Neuron (in vitro differentiated cells): ENCODE data around the gene MYH11.

ENCODE experiments used
- H2AFZ ChIP-seq: one replicate; pipeline ENCODE4 v1.6.1; 2013; ENCODE audit warnings: low read depth, mild to moderate bottlenecking, inconsistent platforms, low read length, moderate library complexity
- H3K27me3 ChIP-seq: one replicate; pipeline ENCODE4 v1.6.1; 2013; ENCODE audit warnings: low read length; ENCODE audit not compliant: insufficient read depth
- H3K36me3 ChIP-seq: one replicate; pipeline ENCODE4 v1.6.1; 2013; ENCODE audit warnings: low read length; ENCODE audit not compliant: insufficient read depth
- H3K4me1 ChIP-seq: one replicate; pipeline ENCODE4 v1.6.1; 2013; ENCODE audit warnings: low read length; ENCODE audit not compliant: insufficient read depth
- H3K4me3 ChIP-seq: 2 replicates; pipeline ENCODE4 v1.5.1; 2013; ENCODE audit warnings: mild to moderate bottlenecking, low read length, moderate library complexity
- H3K9me3 ChIP-seq: one replicate; pipeline ENCODE4 v1.6.1; 2013; ENCODE audit warnings: low read length

The MYH11 gene

GRCh38 chr16:15771694-15772093 is 85.1 kb downstream of the MYH11 start:
- Histone ChIP-seq H2AFZ (no peak overlapping the region), H3K9me3 (no peaks in the 10 kb centered on the region), H3K4me3 (no peak overlapping the region), H3K4me1 (no peaks in the 10 kb centered on the region), H3K36me3 (no peaks in the 10 kb centered on the region), H3K27me3 (no peaks in the 10 kb centered on the region)

DNA sequence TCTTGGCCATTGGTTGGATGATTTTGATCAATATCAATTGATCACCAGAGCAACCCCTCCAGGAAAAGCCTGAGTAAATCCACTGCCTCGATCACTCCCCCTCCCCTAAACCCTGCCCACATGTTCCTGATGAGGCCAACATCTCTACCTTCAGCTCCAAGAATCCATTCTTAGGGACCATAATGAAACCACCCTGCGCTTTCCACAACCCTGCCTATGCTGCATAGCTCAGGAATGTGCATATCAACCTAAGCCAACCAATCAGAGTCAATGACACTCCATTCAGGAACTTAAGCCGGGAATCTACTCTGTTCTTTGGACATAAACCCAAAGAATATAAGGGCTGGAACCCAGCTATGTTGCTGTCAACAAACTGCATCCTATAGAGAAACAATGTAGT is 86.3 kb downstream of the MYH11 start:
- H2AFZ ChIP-seq = no peak overlapping the region
- no peaks in the 10 kb centered on the region for H3K27me3 ChIP-seq
- H3K4me3 ChIP-seq = no peak overlapping the region
- no peaks in the 10 kb centered on the region for H3K9me3 ChIP-seq
- H3K4me1 ChIP-seq = no peaks in the 10 kb centered on the region
- H3K36me3 ChIP-seq = no peaks in the 10 kb centered on the region

GRCh38 chr16:15770107-15770506 is 86.7 kb downstream of the MYH11 start:
- Histone ChIP-seq H3K9me3 (no peaks in the 10 kb centered on the region), H3K27me3 (no peaks in the 10 kb centered on the region), H3K4me1 (no peaks in the 10 kb centered on the region), H3K4me3 (no peak overlapping the region), H3K36me3 (no peaks in the 10 kb centered on the region), H2AFZ (no peak overlapping the region)

GRCh38 chr16:15769239-15769638 is 87.6 kb downstream of the MYH11 start:
- no peaks in the 10 kb centered on the region for H3K9me3 ChIP-seq
- no peaks in the 10 kb centered on the region for H3K4me1 ChIP-seq
- no peak overlapping the region for H2AFZ ChIP-seq
- H3K27me3 ChIP-seq = no peaks in the 10 kb centered on the region
- no peaks in the 10 kb centered on the region for H3K36me3 ChIP-seq
- H3K4me3 ChIP-seq = no peak overlapping the region

- Histone ChIP-seq H3K4me1 (no peaks in the 10 kb centered on the region), H3K4me3 (no peak overlapping the region), H2AFZ (no peak overlapping the region), H3K27me3 (no peaks in the 10 kb centered on the region), H3K9me3 (no peaks in the 10 kb centered on the region), H3K36me3 (no peaks in the 10 kb centered on the region)
Observed at GRCh38 chr16:15768201-15768600, 88.6 kb downstream of the MYH11 start.

- no peak overlapping the region for H2AFZ ChIP-seq
- H3K4me3 ChIP-seq = no peak overlapping the region
- no peaks in the 10 kb centered on the region for H3K4me1 ChIP-seq
- no peaks in the 10 kb centered on the region for H3K27me3 ChIP-seq
- no peaks in the 10 kb centered on the region for H3K36me3 ChIP-seq
- no peaks in the 10 kb centered on the region for H3K9me3 ChIP-seq
Observed at GRCh38 chr16:15766918-15767317, 89.9 kb downstream of the MYH11 start.

DNA sequence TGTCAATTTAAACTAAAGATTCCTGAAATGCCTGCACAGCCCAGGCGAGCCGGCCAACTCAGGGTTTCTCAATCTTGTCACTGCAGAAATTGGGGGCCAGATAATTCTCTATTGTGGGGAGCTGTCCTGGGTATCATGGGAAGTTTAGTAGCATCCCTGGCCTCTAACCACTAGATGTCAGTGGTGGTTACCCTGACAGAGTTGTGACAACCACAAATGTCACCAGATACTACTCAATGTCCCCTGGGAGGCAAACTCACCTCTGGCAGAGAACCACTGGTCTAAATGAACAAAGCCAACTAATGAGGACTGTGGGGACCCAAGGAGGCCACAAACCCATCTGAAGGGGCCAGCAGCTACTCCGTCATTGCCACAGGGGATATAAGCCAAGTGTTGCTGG is 90.9 kb downstream of the MYH11 start:
- Histone ChIP-seq H3K9me3 (no peaks in the 10 kb centered on the region), H3K27me3 (no peaks in the 10 kb centered on the region), H3K4me1 (no peaks in the 10 kb centered on the region), H2AFZ (no peak overlapping the region), H3K36me3 (no peaks in the 10 kb centered on the region), H3K4me3 (no peak overlapping the region)

DNA sequence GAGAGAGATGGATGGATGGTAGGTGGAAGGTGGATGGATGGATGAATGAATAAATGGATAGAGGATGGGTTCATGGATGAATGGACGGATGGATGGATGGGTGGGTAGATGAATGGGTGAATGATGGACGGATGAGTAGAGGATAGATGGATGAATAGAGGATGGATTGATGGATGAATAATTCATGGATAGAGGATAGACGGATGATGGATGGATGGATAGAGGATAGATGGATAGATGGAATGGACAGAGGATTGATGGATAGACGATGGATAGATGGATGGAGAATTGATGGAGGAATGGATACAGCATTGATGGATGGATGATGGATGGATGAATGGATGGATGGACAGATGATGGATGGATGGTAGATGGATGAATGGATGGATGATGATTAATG is 91.7 kb downstream of the MYH11 start:
- no peak overlapping the region for H3K4me3 ChIP-seq
- H3K27me3 ChIP-seq = no peaks in the 10 kb centered on the region
- H3K36me3 ChIP-seq = no peaks in the 10 kb centered on the region
- H3K4me1 ChIP-seq = no peaks in the 10 kb centered on the region
- H3K9me3 ChIP-seq = no peaks in the 10 kb centered on the region
- H2AFZ ChIP-seq = no peak overlapping the region

DNA sequence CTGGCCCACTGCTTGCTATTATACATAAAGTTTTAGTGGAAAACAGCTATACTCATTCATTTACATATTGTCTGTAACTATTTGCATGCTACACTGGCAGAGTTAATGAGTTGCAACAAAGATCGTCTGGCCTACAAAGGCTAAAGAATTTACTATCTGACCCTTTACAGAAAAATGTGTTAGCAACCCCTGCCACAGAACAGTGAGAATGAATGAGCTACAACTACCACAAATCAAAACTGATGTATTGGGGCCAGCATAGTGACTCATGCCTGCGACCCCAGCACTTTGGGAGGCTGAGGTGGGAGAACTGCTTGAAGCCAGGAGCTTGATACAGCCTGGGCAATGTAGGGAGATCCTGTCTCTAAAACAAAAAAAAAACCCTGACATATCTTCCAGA is 92.7 kb downstream of the MYH11 start:
- H3K4me1 ChIP-seq = no peaks in the 10 kb centered on the region
- no peaks in the 10 kb centered on the region for H3K27me3 ChIP-seq
- H3K36me3 ChIP-seq = no peaks in the 10 kb centered on the region
- H2AFZ ChIP-seq = no peak overlapping the region
- H3K4me3 ChIP-seq = no peak overlapping the region
- no peaks in the 10 kb centered on the region for H3K9me3 ChIP-seq

DNA sequence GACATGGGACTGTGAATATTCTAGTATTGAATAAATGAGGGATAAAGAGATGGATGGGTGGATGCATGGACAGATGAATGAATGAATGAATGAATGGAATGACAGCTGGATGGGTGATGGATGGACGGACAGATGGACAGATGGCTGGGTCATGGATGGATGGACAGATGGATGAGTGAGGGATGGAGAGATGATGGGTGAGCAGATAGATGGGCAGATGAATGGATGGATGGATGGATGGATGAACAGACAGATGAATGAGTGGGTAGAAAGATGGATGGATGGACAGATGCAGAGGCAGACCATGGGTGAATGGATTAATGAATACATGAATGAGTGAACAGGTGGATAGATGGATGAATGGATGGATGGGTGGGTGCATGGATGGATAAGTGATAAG is 96.7 kb downstream of the MYH11 start:
- Histone ChIP-seq H2AFZ (no peak overlapping the region), H3K9me3 (no peaks in the 10 kb centered on the region), H3K4me3 (no peak overlapping the region), H3K4me1 (no peaks in the 10 kb centered on the region), H3K27me3 (no peaks in the 10 kb centered on the region), H3K36me3 (no peaks in the 10 kb centered on the region)

GRCh38 chr16:15759070-15759469 is 97.8 kb downstream of the MYH11 start:
- Histone ChIP-seq H3K36me3 (no peaks in the 10 kb centered on the region), H3K4me1 (no peaks in the 10 kb centered on the region), H3K4me3 (no peak overlapping the region), H3K9me3 (no peaks in the 10 kb centered on the region), H3K27me3 (no peaks in the 10 kb centered on the region), H2AFZ (no peak overlapping the region)

GRCh38 chr16:15757630-15758251 is 99.1 kb downstream of the MYH11 start:
- H3K27me3 ChIP-seq = no peaks in the 10 kb centered on the region

DNA sequence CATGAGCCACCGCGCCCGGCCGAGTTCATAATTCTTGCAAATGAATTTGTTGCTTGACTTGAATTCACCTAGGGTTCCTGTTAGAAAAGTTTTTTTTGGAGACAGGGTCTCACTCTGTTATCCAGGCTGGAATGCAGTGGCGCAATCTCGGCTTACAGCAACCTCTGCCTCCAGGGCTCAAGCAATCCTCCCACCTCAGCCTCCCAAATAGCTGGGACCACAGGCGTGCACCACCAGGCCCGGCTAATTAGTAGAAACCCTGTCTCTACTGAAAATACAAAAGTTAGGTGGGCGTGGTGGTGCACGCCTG is 99.8 kb downstream of the MYH11 start:
- no peak overlapping the region for H3K4me3 ChIP-seq
- no peaks in the 10 kb centered on the region for H3K36me3 ChIP-seq
- no peaks in the 10 kb centered on the region for H3K9me3 ChIP-seq
- no peaks in the 10 kb centered on the region for H3K27me3 ChIP-seq
- no peaks in the 10 kb centered on the region for H3K4me1 ChIP-seq
- H2AFZ ChIP-seq = no peak overlapping the region

More at GRCh38 chr16:15757630-15758251, 99.1 kb downstream of the MYH11 start:
- no peak overlapping the region for H2AFZ ChIP-seq
- H3K36me3 ChIP-seq = no peaks in the 10 kb centered on the region
- no peak overlapping the region for H3K4me3 ChIP-seq
- H3K4me1 ChIP-seq = no peaks in the 10 kb centered on the region
- H3K9me3 ChIP-seq = no peaks in the 10 kb centered on the region

- Histone ChIP-seq H3K4me1 (no peaks in the 10 kb centered on the region), H3K4me3 (no peak overlapping the region)
Observed at GRCh38 chr16:15754821-15755534, 101.8 kb downstream of the MYH11 start.

More at GRCh38 chr16:15754821-15755534, 101.8 kb downstream of the MYH11 start:
- no peaks in the 10 kb centered on the region for H3K9me3 ChIP-seq
- no peaks in the 10 kb centered on the region for H3K27me3 ChIP-seq
- H2AFZ ChIP-seq = no peak overlapping the region
- no peaks in the 10 kb centered on the region for H3K36me3 ChIP-seq
